Lower leg skin (tissue), 4 donors: ENCODE results near the gene EHD2. TPM values are rescaled to one million over a fixed set of nuclear protein-coding genes. Genes with fewer than 3 reads are reported as not detected.

Experiments used
- DNase-seq, 2 donors: peaks; one replicate each; pipeline ENCODE4 v3.0.0-alpha.2; 2019; ENCODE audit warnings: low spot score in 2 of 2
- H3K4me3 ChIP-seq: fragments of 200-600 bp; sonication (generic); 2 replicates; pipeline ENCODE4 v1.5.1; 2017; ENCODE audit warnings: mild to moderate bottlenecking, low read depth; ENCODE audit not compliant: poor library complexity, severe bottlenecking
- POLR2A ChIP-seq, 2 donors: fragments of 450-650 bp; IDR thresholded peaks; one replicate each; pipeline ENCODE4 v1.6.1; 2016 to 2017; ENCODE audit warnings: antibody characterized with exemption in 2 of 2, mild to moderate bottlenecking in 1 of 2, moderate library complexity in 1 of 2
- WGBS, 2 donors: methylation state at CpG; one replicate each; pipeline ENCODE4 v1.1.5; 2018; 5-methylcytosine and 5-hydroxymethylcytosine counted together
- intact Hi-C: fragments of 100-400 bp; cut with DNase I; formaldehyde crosslinking; loops from one replicate; pipeline ENCODE4 v1.15.0; 2023; ENCODE audit warnings: low total_unique reads
- total RNA-seq, 4 donors: library from RNA; depleted of rRNA; stranded (reverse); fragments of >200 nt; gene quantifications; one replicate each; pipeline ENCODE4 v1.1.0, GENCODE V29; 2016
- TF ChIP-seq, protein P1 (sequence below), 3 donors: fragments of 450-650 bp; IDR thresholded peaks; one replicate each; pipeline ENCODE4 v1.5.1; 2016; ENCODE audit warnings: antibody characterized with exemption in 3 of 3, mild to moderate bottlenecking in 3 of 3, moderate library complexity in 2 of 3

Gene EHD2
- total RNA-seq, 4 donors from 2014 or later: 49.4 to 89.4 (median 66.0) TPM

DNA sequence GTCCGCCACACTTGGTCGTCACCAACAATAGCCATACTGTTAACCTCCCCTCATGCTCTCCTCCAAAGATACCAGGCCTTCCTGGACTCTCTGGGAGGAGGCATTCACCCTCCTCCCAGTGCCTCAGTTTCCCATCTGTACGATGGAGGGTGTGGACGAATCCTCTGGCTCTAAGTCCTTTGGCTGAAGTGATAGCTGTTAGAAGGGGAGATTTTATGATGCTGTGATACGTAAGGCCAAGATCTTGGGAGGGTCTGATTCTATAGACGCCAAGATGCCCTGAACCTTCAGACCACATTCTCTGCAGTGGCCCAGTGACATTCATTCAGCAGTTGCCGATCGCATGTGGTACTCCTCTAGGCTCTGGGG is 17.3 kb downstream of the EHD2 start:
- H3K4me3 ChIP-seq: no peak overlapping the region
- DNase-seq: no peak
- intact Hi-C loops: no loop called here
- TF ChIP-seq, protein P1, sequence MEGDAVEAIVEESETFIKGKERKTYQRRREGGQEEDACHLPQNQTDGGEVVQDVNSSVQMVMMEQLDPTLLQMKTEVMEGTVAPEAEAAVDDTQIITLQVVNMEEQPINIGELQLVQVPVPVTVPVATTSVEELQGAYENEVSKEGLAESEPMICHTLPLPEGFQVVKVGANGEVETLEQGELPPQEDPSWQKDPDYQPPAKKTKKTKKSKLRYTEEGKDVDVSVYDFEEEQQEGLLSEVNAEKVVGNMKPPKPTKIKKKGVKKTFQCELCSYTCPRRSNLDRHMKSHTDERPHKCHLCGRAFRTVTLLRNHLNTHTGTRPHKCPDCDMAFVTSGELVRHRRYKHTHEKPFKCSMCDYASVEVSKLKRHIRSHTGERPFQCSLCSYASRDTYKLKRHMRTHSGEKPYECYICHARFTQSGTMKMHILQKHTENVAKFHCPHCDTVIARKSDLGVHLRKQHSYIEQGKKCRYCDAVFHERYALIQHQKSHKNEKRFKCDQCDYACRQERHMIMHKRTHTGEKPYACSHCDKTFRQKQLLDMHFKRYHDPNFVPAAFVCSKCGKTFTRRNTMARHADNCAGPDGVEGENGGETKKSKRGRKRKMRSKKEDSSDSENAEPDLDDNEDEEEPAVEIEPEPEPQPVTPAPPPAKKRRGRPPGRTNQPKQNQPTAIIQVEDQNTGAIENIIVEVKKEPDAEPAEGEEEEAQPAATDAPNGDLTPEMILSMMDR (IDR thresholded peaks at IDR 0.05): no peak
- no peak for TF ChIP-seq POLR2A (IDR thresholded peaks at IDR 0.05)
- 83 to 87% methylated on average over 8 of the region's 8 CpGs for WGBS, 2 donors

DNA sequence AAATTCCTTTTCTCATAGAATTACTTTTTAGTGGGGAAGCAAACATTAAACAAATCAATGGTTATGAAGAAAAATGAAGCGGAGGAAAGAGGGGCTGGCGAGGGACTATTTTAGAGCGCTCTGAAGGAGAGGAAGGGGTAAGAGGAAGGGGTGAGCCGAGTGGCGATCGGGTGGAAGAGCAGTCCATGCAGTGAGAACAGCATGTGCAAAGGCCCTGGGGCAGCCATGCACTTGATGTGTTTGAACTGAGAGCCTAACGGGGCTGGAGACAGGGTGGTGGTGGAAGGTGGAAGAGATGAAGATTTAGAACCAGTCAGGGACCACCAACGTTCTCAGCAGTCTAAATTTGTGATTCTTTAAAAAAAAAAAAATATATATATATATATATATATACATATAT is 17.7 kb downstream of the EHD2 start:
- no peak for TF ChIP-seq POLR2A (IDR thresholded peaks at IDR 0.05)
- TF ChIP-seq, protein P1 (IDR thresholded peaks at IDR 0.05): no peak
- H3K4me3 ChIP-seq: no peak overlapping the region
- intact Hi-C loops: no loop called here
- no peak for DNase-seq
- WGBS, 2 donors: 90 to 94% methylated on average over 8 of the region's 8 CpGs

DNA sequence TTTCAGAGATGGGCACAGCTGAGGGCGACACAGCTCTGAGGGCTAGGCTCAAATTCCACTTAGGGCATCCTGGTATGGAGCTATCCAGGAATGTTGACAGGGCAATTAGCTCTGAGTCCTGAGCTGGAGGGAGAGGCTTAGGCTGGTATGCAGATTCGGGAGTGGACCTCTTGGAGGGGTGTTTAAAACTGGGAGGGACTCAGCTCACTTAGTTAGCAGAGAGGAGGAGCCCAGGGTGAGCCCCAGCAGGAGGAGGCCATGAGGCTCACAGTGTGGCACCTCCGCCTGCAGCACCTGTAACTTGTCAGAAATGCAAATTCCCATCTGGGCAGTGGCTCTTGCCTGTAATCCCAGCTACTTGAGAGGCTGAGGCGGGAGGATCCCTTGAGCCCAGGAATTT is 21.9 kb downstream of the EHD2 start:
- DNase-seq: no peak
- WGBS, 2 donors: 77 to 80% methylated on average over 4 of the region's 4 CpGs
- TF ChIP-seq, protein P1 (IDR thresholded peaks at IDR 0.05): no peak
- TF ChIP-seq POLR2A (IDR thresholded peaks at IDR 0.05): no peak
- intact Hi-C loops: no loop called here
- H3K4me3 ChIP-seq: no peak overlapping the region

DNA sequence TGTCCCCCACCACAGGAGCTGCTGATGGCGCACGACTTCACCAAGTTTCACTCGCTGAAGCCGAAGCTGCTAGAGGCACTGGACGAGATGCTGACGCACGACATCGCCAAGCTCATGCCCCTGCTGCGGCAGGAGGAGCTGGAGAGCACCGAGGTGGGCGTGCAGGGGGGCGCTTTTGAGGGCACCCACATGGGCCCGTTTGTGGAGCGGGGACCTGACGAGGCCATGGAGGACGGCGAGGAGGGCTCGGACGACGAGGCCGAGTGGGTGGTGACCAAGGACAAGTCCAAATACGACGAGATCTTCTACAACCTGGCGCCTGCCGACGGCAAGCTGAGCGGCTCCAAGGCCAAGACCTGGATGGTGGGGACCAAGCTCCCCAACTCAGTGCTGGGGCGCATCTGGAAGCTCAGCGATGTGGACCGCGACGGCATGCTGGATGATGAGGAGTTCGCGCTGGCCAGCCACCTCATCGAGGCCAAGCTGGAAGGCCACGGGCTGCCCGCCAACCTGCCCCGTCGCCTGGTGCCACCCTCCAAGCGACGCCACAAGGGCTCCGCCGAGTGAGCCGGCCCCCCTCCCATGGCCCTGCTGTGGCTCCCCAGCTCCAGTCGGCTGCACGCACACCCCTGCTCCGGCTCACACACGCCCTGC is 27.8 kb downstream of the EHD2 start:
- H3K4me3 ChIP-seq: no peak overlapping the region
- no peak for DNase-seq
- no peak for TF ChIP-seq POLR2A (IDR thresholded peaks at IDR 0.05)
- intact Hi-C loops: no loop called here
- WGBS, 2 donors: 89 to 90% methylated on average over 25 to 45 of the region's 48 CpGs

DNA sequence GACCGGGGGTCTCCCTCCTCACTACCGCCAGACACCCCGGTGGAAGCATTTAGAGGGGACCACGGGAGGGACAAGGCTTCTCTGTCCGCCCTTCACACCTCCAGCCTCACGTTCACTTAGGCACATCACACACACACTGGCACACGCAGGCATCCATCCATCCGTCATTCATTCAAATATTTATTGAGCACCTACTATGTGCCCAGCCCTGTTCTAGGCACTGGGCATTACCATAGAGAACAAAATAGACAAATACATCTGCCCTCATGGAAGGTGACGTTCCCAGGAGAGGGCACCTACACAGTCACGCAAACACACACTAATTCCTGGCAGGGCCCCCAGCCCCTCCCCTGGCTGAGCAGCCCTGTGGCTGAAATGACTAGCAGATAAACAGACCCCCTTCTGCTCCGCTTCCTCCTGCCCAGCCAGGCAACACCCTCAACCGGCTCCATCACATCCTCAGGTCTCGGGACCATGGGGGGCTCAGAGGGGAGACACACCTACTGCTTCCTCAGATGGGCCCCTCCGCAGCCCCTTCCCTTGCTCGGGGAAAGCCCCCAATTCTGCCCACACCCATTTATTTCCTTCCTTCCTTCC is 28.4 kb downstream of the EHD2 start:
- WGBS, 2 donors: 81 to 84% methylated on average over 15 of the region's 15 CpGs
- no peak for TF ChIP-seq POLR2A (IDR thresholded peaks at IDR 0.05)
- TF ChIP-seq, protein P1 (IDR thresholded peaks at IDR 0.05): no peak
- intact Hi-C loops: loop anchor here (2.0 kb wide), 1 partner anchor 29 kb away; the partner anchor contains the start of gene EHD2
- no peak overlapping the region for H3K4me3 ChIP-seq
- DNase-seq: no peak

DNA sequence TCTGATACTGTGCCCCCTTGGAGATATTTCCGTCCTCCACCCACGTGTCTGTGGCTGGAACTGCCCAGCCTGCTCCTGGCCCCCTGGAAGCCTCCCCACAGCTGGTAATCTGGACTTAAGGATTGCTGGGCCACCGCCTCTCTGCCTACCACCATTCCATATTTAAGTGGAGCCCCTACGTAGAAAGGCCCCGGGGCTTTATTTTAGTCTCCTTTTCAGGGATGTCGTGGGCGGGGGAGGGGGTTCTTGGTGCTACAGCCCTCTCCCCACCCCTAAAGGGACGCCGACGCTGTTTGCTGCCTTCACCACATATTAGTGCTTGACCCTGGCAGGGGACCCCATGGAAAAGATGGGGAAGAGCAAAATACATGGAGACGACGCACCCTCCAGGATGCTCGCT is 29.4 kb downstream of the EHD2 start:
- WGBS, 2 donors: 31 to 41% methylated on average over 13 of the region's 13 CpGs
- no peak for DNase-seq
- no peak overlapping the region for H3K4me3 ChIP-seq
- intact Hi-C loops: loop anchor here (2.0 kb wide), 1 partner anchor 30 kb away; the partner anchor contains the start of gene EHD2
- no peak for TF ChIP-seq POLR2A (IDR thresholded peaks at IDR 0.05)
- TF ChIP-seq, protein P1 (IDR thresholded peaks at IDR 0.05): no peak
